Type B pancreatic cell (in vitro differentiated cells): ENCODE data around the gene DPM2. TPM values are rescaled to one million over a fixed set of nuclear protein-coding genes. Genes with fewer than 3 reads are reported as not detected.

Source experiments
- DNase-seq: peaks from one replicate; pipeline ENCODE4 v3.0.0; 2021; ENCODE audit warnings: mixed read lengths; ENCODE audit not compliant: unreplicated experiment; ENCODE audit errors: extremely low spot score
- H3K27ac Mint-ChIP-seq: 2 replicates; pipeline ENCODE4 v1.8.0; 2021; ENCODE audit warnings: mild to moderate bottlenecking, mixed read lengths
- H3K27me3 Mint-ChIP-seq: 2 replicates; pipeline ENCODE4 v1.8.0; 2021; ENCODE audit warnings: mixed read lengths
- H3K36me3 Mint-ChIP-seq: 2 replicates; pipeline ENCODE4 v1.8.0; 2021; ENCODE audit warnings: mixed read lengths
- H3K4me1 Mint-ChIP-seq: one replicate; pipeline ENCODE4 v1.8.0; 2021; ENCODE audit warnings: mixed read lengths; ENCODE audit not compliant: unreplicated experiment
- H3K4me3 Mint-ChIP-seq: 2 replicates; pipeline ENCODE4 v1.8.0; 2021; ENCODE audit warnings: mild to moderate bottlenecking, mixed read lengths
- H3K9me3 Mint-ChIP-seq: 2 replicates; pipeline ENCODE4 v1.8.0; 2021; ENCODE audit warnings: mixed read lengths
- CTCF ChIP-seq: fragments of 200-600 bp; sonication (generic); conservative IDR thresholded peaks from 2 replicates; pipeline ENCODE4 v1.5.0; 2021; ENCODE audit warnings: antibody characterized with exemption, mild to moderate bottlenecking
- total RNA-seq: library from RNA; stranded (reverse); gene quantifications from 2 replicates; pipeline ENCODE4 v1.2.1, GENCODE V29; 2021; ENCODE audit warnings: low replicate concordance

DPM2 gene
- total RNA-seq, 1 donor from 2014 or later: 41.6 TPM

GRCh38 chr9:127961155-127961490 lies 23.5 kb upstream of the DPM2 start:
- no peak overlapping the region for H3K27ac Mint-ChIP-seq
- H3K4me3 Mint-ChIP-seq: no peak overlapping the region
- no peaks in the 10 kb centered on the region for H3K27me3 Mint-ChIP-seq
- no peaks in the 10 kb centered on the region for H3K9me3 Mint-ChIP-seq
- peaks cover 47% of the 10 kb centered on the region for H3K4me1 Mint-ChIP-seq
- peaks cover 14% of the 10 kb centered on the region for H3K36me3 Mint-ChIP-seq
- TF ChIP-seq CTCF: no peak
- DNase-seq: no peak

- Mint-ChIP-seq H3K27me3 (no peaks in the 10 kb centered on the region), H3K4me1 (peaks cover 42% of the 10 kb centered on the region), H3K27ac (peak overlapping the region; percentile 38), H3K4me3 (peak overlapping the region; percentile 16), H3K9me3 (no peaks in the 10 kb centered on the region), H3K36me3 (peaks cover 13% of the 10 kb centered on the region)
- no peak for DNase-seq
- TF ChIP-seq CTCF: no peak
Observed at GRCh38 chr9:127960410-127961154, 22.9 kb upstream of the DPM2 start.

GRCh38 chr9:127959841-127960409 lies 22.3 kb upstream of the DPM2 start:
- no peaks in the 10 kb centered on the region for H3K27me3 Mint-ChIP-seq
- no peak for DNase-seq
- TF ChIP-seq CTCF: no peak
- no peaks in the 10 kb centered on the region for H3K9me3 Mint-ChIP-seq
- H3K4me1 Mint-ChIP-seq: peaks cover 40% of the 10 kb centered on the region
- H3K4me3 Mint-ChIP-seq: peak overlapping the region; percentile 16
- H3K27ac Mint-ChIP-seq: peak overlapping the region; percentile 38
- H3K36me3 Mint-ChIP-seq: peaks cover 7% of the 10 kb centered on the region

- no peak for DNase-seq
- H3K4me1 Mint-ChIP-seq: peaks cover 40% of the 10 kb centered on the region
- peaks cover 7% of the 10 kb centered on the region for H3K36me3 Mint-ChIP-seq
- TF ChIP-seq CTCF: no peak
- no peak overlapping the region for H3K27ac Mint-ChIP-seq
- H3K9me3 Mint-ChIP-seq: no peaks in the 10 kb centered on the region
- H3K27me3 Mint-ChIP-seq: no peaks in the 10 kb centered on the region
- no peak overlapping the region for H3K4me3 Mint-ChIP-seq
Observed at GRCh38 chr9:127959398-127959797, 21.7 kb upstream of the DPM2 start.

- no peak overlapping the region for H3K27ac Mint-ChIP-seq
- no peaks in the 10 kb centered on the region for H3K9me3 Mint-ChIP-seq
Observed at GRCh38 chr9:127958728-127959127, 21.1 kb upstream of the DPM2 start.

More at GRCh38 chr9:127958728-127959127, 21.1 kb upstream of the DPM2 start:
- DNase-seq: no peak
- Mint-ChIP-seq H3K27me3 (no peaks in the 10 kb centered on the region), H3K4me3 (no peak overlapping the region), H3K4me1 (peaks cover 39% of the 10 kb centered on the region), H3K36me3 (peaks cover 7% of the 10 kb centered on the region)
- TF ChIP-seq CTCF: no peak
